ENCODE measurements around the gene ADAMTS3.
A peak's percentile ranks its signal among the peaks of the same experiment; 100 is the strongest.

ADAMTS3 gene

DNA sequence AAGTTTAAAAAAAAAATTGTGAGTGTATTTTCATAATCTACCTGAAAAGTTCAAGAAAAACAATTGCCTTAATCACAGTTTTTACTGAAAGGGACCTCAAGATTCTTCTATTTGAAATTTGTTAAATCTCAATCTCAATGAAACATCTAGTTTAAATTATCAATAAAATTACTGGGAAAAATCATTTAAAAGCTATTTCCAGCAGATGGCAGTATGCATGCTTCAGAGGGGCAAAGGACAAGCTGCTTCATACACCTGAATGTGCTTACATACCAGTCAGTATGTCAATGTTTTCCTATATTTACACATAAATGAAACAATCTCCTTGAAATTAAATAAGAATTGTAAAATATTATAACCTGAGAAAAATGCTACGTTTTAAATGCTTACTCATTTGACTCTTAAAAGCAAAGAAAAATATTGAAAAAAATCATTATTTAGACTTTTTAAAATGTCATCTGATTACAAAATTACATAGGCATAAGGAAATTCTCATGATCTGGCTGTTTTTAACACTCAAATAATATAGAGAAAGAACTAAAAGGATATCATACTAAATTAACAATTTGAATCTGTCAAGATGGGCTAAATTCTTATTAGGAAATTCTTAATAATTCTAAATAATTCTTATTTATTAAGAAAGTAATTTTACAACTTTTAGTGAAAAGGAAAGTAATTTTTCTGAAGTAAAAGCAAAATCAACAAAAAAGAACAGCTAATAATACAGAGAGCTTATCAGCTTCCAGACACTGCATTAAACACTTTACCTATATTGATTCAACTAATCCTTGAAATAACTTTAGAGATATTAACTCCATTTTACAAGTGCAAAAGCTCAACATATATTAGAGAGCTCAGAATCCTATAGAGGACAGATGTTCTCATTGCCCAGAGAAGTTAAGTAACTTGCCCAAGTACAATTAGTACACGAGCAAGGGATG is 242.1 kb downstream of the ADAMTS3 start:
- ATAC-seq: no peak
- no peak for DNase-seq (ENCODE audit: low spot score in 2 of 2)
- Mint-ChIP-seq H3K36me3 (no peaks in the 10 kb centered on the region), H3K9me3 (no peaks in the 10 kb centered on the region), H3K4me3 (no peak overlapping the region), H3K27ac (no peak overlapping the region), H3K4me1 (no peaks in the 10 kb centered on the region)

DNA sequence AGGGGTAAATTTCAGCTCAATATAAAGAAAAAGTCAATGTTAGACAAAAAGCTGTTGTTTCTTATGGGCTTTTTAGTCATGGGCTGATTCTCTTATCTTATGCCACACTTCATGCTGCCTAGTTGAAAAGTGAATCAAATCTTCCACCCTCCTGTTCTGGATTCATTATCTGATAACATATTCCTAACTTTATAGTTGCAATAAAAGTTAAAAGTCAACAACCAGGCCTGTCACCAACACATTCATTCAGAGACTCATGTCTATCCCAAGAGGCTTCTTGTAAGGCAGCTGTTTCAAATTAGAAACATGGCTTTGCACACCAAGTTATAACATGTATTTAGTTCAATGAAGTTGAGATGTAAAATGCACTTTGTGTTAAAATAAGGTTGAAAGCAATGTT is 243.8 kb downstream of the ADAMTS3 start:
- ATAC-seq (no peak), DNase-seq (ENCODE audit: low spot score in 2 of 2) (no peak)
- H3K27ac Mint-ChIP-seq: no peak overlapping the region
- H3K9me3 Mint-ChIP-seq: no peaks in the 10 kb centered on the region
- H3K4me1 Mint-ChIP-seq: no peaks in the 10 kb centered on the region
- no peaks in the 10 kb centered on the region for H3K36me3 Mint-ChIP-seq
- no peak overlapping the region for H3K4me3 Mint-ChIP-seq

DNA sequence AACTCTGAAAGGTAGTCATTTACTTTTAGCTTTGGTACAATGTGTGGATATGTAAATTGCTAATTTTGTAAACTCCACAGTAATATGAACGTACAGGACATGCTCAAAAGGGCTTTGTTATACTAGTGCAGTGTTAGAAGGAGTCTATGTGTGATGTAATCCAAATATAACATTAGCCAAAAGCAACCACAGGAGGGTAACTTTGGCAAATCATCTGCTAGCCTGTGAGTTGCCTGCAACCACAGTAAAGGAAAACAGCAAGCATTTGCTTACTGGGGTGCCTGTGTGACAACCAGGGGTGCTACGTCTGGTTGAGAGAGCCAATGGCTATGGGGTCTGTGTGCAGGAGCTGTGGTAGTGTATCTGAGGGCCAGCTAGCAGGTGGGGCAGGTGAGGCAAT is 245.8 kb downstream of the ADAMTS3 start:
- DNase-seq (ENCODE audit: low spot score in 2 of 2): no peak
- no peaks in the 10 kb centered on the region for H3K36me3 Mint-ChIP-seq
- no peaks in the 10 kb centered on the region for H3K4me1 Mint-ChIP-seq
- no peaks in the 10 kb centered on the region for H3K9me3 Mint-ChIP-seq
- H3K27ac Mint-ChIP-seq: no peak overlapping the region
- no peak for ATAC-seq
- no peak overlapping the region for H3K4me3 Mint-ChIP-seq

DNA sequence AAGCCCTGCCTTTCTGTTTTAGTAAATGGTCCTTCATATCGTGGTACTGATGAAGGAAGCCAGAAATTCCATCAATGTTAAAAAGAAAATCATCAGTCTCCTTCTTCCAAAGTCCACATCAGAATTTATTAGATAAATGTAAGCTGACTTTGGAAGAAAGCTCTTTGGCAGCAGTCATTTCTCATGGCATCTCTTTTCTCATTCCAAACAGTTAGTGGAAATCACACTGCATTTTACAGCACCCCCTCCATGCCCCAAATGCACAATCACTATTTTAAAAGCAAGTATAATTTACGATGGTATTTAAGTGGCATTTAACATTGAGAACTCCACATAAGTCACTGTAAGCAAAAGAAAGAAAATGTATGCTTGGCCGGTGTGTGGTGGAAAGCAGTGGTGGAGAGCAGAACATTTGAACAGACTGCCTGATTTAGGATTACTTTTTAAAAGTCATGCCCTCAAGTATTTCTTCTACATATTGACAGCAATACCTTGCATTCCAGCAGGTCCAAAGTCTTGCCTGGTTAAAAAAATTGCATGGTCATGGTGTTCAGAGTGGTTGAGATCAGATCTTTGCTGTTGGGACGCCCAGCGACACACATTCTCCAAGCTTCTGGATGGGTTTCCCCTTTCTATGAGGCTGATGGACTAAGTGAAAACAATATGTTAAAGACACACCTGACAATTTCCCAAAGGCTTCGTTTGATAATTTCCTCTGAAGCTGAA is 248.6 kb downstream of the ADAMTS3 start:
- Mint-ChIP-seq H3K4me3 (no peak overlapping the region), H3K36me3 (no peaks in the 10 kb centered on the region), H3K27ac (no peak overlapping the region), H3K4me1 (no peaks in the 10 kb centered on the region), H3K9me3 (no peaks in the 10 kb centered on the region)
- ATAC-seq (no peak), DNase-seq (ENCODE audit: low spot score in 2 of 2) (no peak)

DNA sequence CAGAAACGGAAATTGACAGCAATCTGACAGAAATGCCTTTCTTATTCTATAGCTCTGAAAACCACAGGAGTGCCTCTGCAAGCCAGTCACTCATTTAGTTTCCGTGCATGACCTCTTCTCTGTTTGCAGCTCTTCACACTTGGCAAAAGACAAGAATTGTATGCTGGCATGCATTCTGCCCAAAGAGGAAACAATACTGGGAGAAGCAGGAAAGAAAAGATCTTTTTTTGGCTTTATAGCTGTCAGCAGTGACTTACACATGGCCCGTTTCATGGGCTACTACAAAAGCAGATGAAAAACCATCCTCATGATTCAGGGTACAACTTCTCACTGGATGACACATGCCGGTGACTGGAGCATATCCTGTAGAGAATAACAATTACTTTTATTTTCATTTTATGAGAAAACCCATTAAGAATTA is 249.4 kb downstream of the ADAMTS3 start:
- no peak overlapping the region for H3K4me3 Mint-ChIP-seq
- H3K4me1 Mint-ChIP-seq: no peaks in the 10 kb centered on the region
- DNase-seq (ENCODE audit: low spot score in 2 of 2) (no peak), ATAC-seq (peak; percentile 80)
- H3K36me3 Mint-ChIP-seq: no peaks in the 10 kb centered on the region
- no peaks in the 10 kb centered on the region for H3K9me3 Mint-ChIP-seq
- H3K27ac Mint-ChIP-seq: no peak overlapping the region

GRCh38 chr4:72318421-72319170 is 250.4 kb downstream of the ADAMTS3 start:
- DNase-seq (ENCODE audit: low spot score in 2 of 2): no peak
- ATAC-seq: no peak
- no peak overlapping the region for H3K27ac Mint-ChIP-seq
- no peaks in the 10 kb centered on the region for H3K9me3 Mint-ChIP-seq
- H3K36me3 Mint-ChIP-seq: no peaks in the 10 kb centered on the region
- no peaks in the 10 kb centered on the region for H3K4me1 Mint-ChIP-seq
- H3K4me3 Mint-ChIP-seq: no peak overlapping the region

DNA sequence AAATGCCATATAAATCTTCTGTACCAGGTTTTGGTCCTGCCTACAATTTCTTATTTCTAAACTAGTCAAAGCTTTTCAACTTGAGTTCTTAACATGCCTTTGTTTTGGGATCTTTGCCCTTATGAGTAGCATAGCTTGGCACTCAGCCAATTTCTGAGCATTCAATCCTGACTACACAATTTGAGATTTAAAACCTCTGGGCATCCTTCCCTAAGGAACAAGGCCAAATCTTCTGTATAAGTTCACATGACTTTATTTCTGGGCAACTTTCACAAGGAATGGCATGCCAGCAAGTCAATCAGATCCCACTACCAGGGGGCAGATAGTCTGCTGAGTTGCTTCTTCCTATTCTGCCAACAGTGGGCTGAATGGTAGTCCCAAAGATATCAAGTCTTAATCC is 254.2 kb downstream of the ADAMTS3 start:
- no peak overlapping the region for H3K27ac Mint-ChIP-seq
- no peaks in the 10 kb centered on the region for H3K36me3 Mint-ChIP-seq
- H3K4me3 Mint-ChIP-seq: no peak overlapping the region
- H3K4me1 Mint-ChIP-seq: no peaks in the 10 kb centered on the region
- DNase-seq (ENCODE audit: low spot score in 2 of 2) (no peak), ATAC-seq (no peak)
- H3K9me3 Mint-ChIP-seq: no peaks in the 10 kb centered on the region

DNA sequence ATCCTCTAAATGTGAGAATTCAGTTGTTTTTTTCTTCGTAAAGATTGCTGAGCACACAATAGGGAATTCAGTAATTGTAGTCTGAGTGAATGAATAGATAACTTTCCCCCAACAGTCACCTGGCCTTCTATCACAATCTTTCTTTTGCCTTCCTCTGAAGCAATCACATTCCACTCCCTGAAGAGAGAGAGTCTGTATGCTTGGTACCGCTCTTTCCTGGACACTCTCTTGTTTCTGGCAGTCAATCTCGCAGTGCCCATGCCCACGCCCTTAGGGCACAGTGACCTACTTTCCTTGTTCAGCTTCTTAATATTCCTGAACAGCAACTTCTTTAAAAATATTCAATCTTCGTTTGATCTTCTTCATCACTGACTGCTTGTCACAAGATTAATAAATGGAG is 255.9 kb downstream of the ADAMTS3 start:
- H3K9me3 Mint-ChIP-seq: no peaks in the 10 kb centered on the region
- no peak overlapping the region for H3K27ac Mint-ChIP-seq
- H3K36me3 Mint-ChIP-seq: no peaks in the 10 kb centered on the region
- no peaks in the 10 kb centered on the region for H3K4me1 Mint-ChIP-seq
- ATAC-seq: no peak
- H3K4me3 Mint-ChIP-seq: no peak overlapping the region
- DNase-seq (ENCODE audit: low spot score in 2 of 2): no peak

- DNase-seq (ENCODE audit: low spot score in 2 of 2) (no peak), ATAC-seq (no peak)
- Mint-ChIP-seq H3K4me1 (no peaks in the 10 kb centered on the region), H3K36me3 (no peaks in the 10 kb centered on the region), H3K9me3 (no peaks in the 10 kb centered on the region), H3K27ac (no peak overlapping the region), H3K4me3 (no peak overlapping the region)
Observed at GRCh38 chr4:72312032-72312650, 256.9 kb downstream of the ADAMTS3 start.

- no peaks in the 10 kb centered on the region for H3K36me3 Mint-ChIP-seq
- ATAC-seq (no peak), DNase-seq (ENCODE audit: low spot score in 2 of 2) (no peak)
- H3K27ac Mint-ChIP-seq: no peak overlapping the region
- H3K4me1 Mint-ChIP-seq: no peaks in the 10 kb centered on the region
- H3K4me3 Mint-ChIP-seq: no peak overlapping the region
- H3K9me3 Mint-ChIP-seq: no peaks in the 10 kb centered on the region
Observed at GRCh38 chr4:72311291-72311690, 257.7 kb downstream of the ADAMTS3 start.

- DNase-seq (ENCODE audit: low spot score in 2 of 2) (no peak), ATAC-seq (no peak)
- H3K27ac Mint-ChIP-seq: no peak overlapping the region
- no peaks in the 10 kb centered on the region for H3K9me3 Mint-ChIP-seq
- no peaks in the 10 kb centered on the region for H3K4me1 Mint-ChIP-seq
- H3K4me3 Mint-ChIP-seq: no peak overlapping the region
- H3K36me3 Mint-ChIP-seq: no peaks in the 10 kb centered on the region
Observed at GRCh38 chr4:72305620-72306019, 263.4 kb downstream of the ADAMTS3 start.

GRCh38 chr4:72305080-72305479 is 263.9 kb downstream of the ADAMTS3 start:
- DNase-seq (ENCODE audit: low spot score in 2 of 2) (no peak), ATAC-seq (no peak)
- Mint-ChIP-seq H3K36me3 (no peaks in the 10 kb centered on the region), H3K4me1 (no peaks in the 10 kb centered on the region), H3K4me3 (no peak overlapping the region), H3K9me3 (no peaks in the 10 kb centered on the region), H3K27ac (no peak overlapping the region)

DNA sequence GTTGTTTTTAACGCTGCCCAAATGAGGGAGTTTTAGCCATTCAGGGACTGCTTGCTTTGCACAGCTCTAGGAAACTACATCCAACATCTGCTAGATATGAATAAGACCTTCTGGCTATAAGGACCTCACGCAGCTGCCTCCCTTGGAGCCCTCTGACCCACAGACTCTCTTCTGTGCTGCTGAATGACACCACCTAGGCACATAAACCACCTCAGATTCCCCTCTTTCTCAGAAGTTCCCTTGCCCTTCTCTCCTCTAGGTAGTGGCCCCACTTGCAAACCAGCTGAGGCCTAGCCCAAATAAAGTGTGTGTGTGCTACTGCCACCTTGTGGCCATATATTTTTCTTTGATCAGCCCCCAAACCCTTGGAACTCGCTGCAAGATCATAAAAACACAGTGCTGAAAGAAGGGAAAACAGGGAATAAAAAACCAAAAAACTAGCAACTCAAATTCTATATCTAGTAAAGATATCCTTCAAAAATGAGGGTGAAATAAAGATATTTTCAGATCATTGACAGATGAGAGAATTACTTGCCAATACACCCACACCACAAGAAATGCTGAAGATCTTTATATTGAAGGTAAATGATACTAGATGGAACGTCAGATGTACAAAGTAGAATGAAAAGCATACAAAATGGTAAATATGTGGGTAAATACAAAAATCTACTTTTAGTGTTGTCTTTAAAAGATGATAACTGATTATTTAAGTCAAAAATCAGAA is 265.9 kb downstream of the ADAMTS3 start:
- peak; percentile 78 for ATAC-seq
- Mint-ChIP-seq H3K36me3 (no peaks in the 10 kb centered on the region), H3K4me1 (no peaks in the 10 kb centered on the region), H3K4me3 (no peak overlapping the region), H3K9me3 (no peaks in the 10 kb centered on the region), H3K27ac (no peak overlapping the region)
- peak; percentile 14 to 54 for DNase-seq (ENCODE audit: low spot score in 2 of 2)

- Mint-ChIP-seq H3K4me3 (no peak overlapping the region), H3K4me1 (no peaks in the 10 kb centered on the region), H3K36me3 (no peaks in the 10 kb centered on the region), H3K9me3 (no peaks in the 10 kb centered on the region), H3K27ac (no peak overlapping the region)
- DNase-seq (ENCODE audit: low spot score in 2 of 2) (no peak), ATAC-seq (no peak)
Observed at GRCh38 chr4:72301759-72302158, 267.3 kb downstream of the ADAMTS3 start.
